PC-3 (cell line): Measurements from ENCODE around the gene MSI2.

Experiments used
- CTCF ChIP-seq: fragments of 300-600 bp; sonication (generic); conservative IDR thresholded peaks from 2 replicates; pipeline ENCODE4 v1.5.1; 2017; ENCODE audit warnings: antibody characterized with exemption, low read depth, mild to moderate bottlenecking, low read length
- EZH2 ChIP-seq: fragments of 300-600 bp; sonication (generic); IDR thresholded peaks from one replicate; pipeline ENCODE4 v1.6.1; 2017; ENCODE audit warnings: antibody characterized with exemption, mild to moderate bottlenecking, low read length; ENCODE audit not compliant: unreplicated experiment
- EZH2phosphoT487 ChIP-seq: fragments of 300-600 bp; sonication (generic); IDR thresholded peaks from 2 replicates; pipeline ENCODE4 v1.6.1; 2018; ENCODE audit warnings: mild to moderate bottlenecking, antibody characterized with exemption, low read length, borderline replicate concordance

GRCh38 chr17:57357392-57357784, 101.1 kb downstream of the MSI2 start:
- TF ChIP-seq CTCF (no peak), EZH2 (no peak), EZH2phosphoT487 (no peak)
